Measurements from ENCODE around the gene TEKT1. TPM values are rescaled to one million over a fixed set of nuclear protein-coding genes. Genes with fewer than 3 reads are reported as not detected.
"Not testable (repeated sequence)": the region's sequence is repeated elsewhere in the genome, so short reads cannot be mapped to it uniquely, and the experiment has no call there.

TEKT1 gene
- total RNA-seq, 2 experiments from 2014 or later: not detected

DNA sequence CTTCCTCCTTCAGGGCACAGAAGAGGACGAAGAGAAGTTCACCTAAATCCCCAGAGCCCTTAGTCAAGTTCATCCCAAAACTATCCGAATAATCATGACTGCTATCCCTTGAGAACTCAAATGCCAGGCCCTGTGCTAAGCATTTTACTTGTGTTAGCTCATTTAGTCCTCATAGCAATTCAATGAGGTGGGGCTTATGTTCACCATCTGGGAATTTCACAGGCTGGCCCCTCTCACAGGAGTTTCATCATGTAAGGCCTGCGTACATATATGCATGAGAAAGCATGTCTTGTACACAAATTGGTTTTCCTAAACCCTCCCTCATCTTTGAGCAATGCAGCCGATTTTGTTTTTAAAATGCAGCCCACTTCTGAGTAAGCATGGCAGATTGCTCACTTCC lies 12.9 kb upstream of the TEKT1 start:
- peaks cover 41% of the 10 kb centered on the region for H3K27me3 Mint-ChIP-seq

DNA sequence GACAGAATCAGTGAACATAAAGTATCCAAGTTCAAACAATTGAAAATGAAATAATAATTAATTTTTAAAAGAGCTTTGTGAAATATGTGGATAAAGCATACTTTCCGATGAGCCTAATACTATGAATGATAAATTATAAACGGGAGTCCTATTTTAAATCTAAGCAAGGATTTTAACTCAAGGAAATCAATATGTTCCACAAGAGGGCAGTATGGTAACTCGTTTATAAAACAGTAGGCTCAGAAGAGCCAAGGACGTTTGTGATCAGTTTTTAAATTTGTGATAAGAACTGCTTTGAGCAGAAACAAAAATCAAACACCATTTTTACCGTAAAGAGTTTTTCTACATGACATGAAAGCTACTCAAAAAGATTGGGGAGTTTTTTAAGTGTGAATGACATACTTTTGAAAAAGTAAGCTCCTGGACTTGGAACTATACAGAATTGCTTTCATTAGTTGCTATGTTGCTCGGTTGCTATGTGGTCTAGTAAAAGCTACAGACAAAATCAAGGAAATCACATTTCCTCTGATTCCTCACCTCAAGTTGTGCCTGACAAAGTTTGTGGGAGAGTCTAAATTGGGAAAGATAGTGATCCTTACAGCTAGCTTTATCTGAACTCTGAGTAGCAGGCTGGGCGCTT lies 11.8 kb upstream of the TEKT1 start:
- no peaks in the 10 kb centered on the region for H3K36me3 Mint-ChIP-seq
- no peak overlapping the region for H3K4me3 Mint-ChIP-seq
- H3K4me1 Mint-ChIP-seq: peaks cover 5% of the 10 kb centered on the region
- no peak for DNase-seq
- no peaks in the 10 kb centered on the region for H3K9me3 Mint-ChIP-seq
- peaks cover 48% of the 10 kb centered on the region for H3K27me3 Mint-ChIP-seq
- H3K27ac Mint-ChIP-seq: no peak overlapping the region

More for the DNA sequence above, 12.9 kb upstream of the TEKT1 start:
- H3K36me3 Mint-ChIP-seq, DNase-seq, H3K27ac Mint-ChIP-seq, H3K9me3 Mint-ChIP-seq, H3K4me1 Mint-ChIP-seq, H3K4me3 Mint-ChIP-seq: not testable (repeated sequence)

DNA sequence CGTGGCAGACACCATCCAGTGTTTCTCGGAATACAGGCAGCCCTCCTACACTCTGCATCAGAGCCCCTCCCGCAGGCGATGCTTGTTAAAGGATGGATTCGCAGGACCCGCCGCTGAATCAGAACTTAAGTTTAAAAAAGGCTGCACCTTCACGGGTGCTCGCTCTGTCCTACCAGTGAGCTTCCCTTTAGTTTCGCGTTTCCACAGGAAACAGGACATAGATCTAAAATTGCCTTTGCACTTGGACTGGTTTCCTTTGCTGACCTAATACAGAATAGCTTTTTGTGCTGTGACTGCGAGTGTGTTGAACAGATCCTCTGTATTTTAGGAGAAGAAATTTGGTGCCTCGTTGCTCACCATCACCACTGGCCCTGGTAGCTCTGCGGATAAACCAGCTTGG lies 10.2 kb upstream of the TEKT1 start:
- not testable (repeated sequence) for H3K4me3 Mint-ChIP-seq, DNase-seq, H3K9me3 Mint-ChIP-seq, H3K27ac Mint-ChIP-seq, H3K4me1 Mint-ChIP-seq, H3K36me3 Mint-ChIP-seq
- H3K27me3 Mint-ChIP-seq: peaks cover 53% of the 10 kb centered on the region

DNA sequence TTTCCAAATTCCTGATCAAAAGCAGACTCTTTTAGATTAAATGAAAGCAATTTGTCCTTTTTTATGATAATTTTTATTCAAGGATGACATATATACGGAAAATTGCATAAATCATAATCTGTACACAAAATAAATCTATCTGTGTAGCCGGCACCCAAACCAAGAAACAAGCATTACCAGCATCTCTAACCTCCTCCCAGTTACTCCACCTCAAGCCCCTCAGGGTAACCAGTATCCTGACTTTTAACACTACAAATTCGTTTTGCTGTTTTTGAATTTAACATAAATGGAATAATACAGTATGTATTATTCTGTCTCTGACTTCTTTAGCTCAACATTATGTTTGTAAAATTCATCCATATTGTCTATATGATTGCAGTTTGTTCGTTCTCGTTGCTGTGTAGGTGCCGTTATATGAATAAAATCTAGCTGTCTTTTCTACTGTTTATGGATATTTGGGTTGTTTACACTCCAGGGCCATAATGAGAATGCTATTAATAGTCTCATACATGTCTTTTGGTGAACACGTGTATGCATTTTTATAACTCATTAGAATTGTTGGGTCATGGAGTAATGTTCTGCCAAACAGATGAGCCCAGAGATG lies 1.0 kb downstream of the TEKT1 start:
- Mint-ChIP-seq H3K36me3 (no peaks in the 10 kb centered on the region), H3K9me3 (no peaks in the 10 kb centered on the region), H3K27me3 (peaks cover 52% of the 10 kb centered on the region), H3K4me1 (peaks cover 14% of the 10 kb centered on the region), H3K27ac (no peak overlapping the region), H3K4me3 (no peak overlapping the region)
- DNase-seq: no peak

DNA sequence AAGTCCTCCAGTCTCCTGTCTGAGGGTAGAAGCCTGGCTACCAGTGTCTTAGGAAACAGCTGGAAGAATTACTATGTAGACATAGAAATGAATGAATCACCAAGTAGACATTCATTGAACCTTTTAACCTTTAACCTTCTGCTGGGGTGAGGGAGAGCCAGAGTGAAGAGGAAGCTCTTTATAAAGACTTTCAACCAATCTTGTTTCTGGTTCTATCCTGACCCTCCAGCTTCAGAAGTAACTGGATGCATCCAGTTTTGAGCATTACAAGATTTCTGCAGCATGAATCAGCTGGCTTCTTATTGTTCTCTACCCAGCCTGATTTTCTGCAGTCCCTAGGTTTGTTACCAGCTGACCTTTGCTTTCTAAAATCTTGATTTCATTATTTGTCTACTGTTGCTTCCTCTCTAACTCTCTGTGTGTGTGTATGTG lies 8.5 kb downstream of the TEKT1 start:
- no peak overlapping the region for H3K27ac Mint-ChIP-seq
- H3K9me3 Mint-ChIP-seq: no peaks in the 10 kb centered on the region
- no peak overlapping the region for H3K4me3 Mint-ChIP-seq
- peaks cover 16% of the 10 kb centered on the region for H3K27me3 Mint-ChIP-seq
- H3K4me1 Mint-ChIP-seq: no peaks in the 10 kb centered on the region
- no peak for DNase-seq
- H3K36me3 Mint-ChIP-seq: no peaks in the 10 kb centered on the region

DNA sequence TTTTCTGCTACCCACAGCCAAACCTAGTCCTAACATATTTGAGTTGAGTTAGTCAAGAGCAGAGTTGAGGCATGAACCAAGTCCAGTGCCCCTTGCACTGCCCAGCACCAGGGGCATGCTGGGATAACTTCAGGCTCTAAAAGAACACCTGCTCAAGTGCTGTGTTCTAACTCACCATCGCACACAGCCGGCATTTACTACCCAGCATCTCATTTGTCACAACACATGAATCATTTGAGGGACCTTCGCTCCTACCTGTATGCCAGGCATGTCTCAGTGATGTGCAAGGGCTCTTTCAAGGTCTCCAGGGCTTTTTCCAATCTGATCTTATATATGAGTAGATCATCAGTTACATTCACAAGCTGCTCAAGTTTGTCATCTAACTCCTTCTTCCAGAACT lies 12.6 kb downstream of the TEKT1 start:
- Mint-ChIP-seq H3K27me3 (peaks cover 27% of the 10 kb centered on the region), H3K4me1 (no peaks in the 10 kb centered on the region), H3K27ac (no peak overlapping the region), H3K9me3 (no peaks in the 10 kb centered on the region), H3K4me3 (no peak overlapping the region), H3K36me3 (no peaks in the 10 kb centered on the region)
- DNase-seq: no peak

DNA sequence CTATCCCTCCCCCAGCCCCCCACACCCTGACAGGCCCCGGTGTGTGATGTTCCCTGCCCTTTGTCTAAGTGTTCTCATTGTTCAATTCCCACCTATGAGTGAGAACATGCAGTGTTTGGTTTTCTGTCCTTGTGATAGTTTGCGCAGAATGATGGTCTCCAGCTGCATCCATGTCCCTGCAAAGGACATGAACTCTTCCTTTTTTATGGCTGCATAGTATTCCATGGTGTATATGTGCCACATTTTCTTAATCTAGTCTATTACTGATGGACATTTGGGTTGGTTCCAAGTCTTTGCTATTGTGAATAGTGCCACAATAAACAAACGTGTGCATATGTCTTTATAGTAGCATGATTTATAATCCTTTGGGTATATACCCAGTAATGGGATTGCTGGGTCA lies 15.2 kb downstream of the TEKT1 start:
- DNase-seq, H3K36me3 Mint-ChIP-seq, H3K27ac Mint-ChIP-seq, H3K9me3 Mint-ChIP-seq, H3K4me3 Mint-ChIP-seq, H3K4me1 Mint-ChIP-seq: not testable (repeated sequence)
- peaks cover 26% of the 10 kb centered on the region for H3K27me3 Mint-ChIP-seq

DNA sequence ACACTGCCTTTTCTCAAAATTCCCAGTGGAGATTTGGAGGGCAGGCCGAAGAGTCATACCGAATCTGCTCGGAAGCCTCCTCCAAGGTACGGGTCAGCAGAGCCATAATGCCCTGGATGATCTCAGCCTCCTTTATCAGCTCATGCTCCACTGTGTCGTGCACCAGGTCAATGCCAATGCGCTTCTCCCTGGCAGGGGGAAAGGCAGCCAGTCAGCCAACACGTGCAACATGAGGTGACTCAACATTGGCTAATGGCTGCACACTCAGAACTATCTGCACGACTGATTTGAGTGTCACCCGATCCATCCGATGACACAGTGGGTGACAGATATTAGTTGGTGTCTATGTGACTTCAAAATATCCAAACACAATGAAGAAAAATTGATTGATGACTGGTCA lies 15.8 kb downstream of the TEKT1 start:
- Mint-ChIP-seq H3K27ac (no peak overlapping the region), H3K27me3 (peaks cover 22% of the 10 kb centered on the region), H3K4me3 (no peak overlapping the region), H3K36me3 (no peaks in the 10 kb centered on the region), H3K9me3 (no peaks in the 10 kb centered on the region), H3K4me1 (no peaks in the 10 kb centered on the region)
- DNase-seq: no peak

DNA sequence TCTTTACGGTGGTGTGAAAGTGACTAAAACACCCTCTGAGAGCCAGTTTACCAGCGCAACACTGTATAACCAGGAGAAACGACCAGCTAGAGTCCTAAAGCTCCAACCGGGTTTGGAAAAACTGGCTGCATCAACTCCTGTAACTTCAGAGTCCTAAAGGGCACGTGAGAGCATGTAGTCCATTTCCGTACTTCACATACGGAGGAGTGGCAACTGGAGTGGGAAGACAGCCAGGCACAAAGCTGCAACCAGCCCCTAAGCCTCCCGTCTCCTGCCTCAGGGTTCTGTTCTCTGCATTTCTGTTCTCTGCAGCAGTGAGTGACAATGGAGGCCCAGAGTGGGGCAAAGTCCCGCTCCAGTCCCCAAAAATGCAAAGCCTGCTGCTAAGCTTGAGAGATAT lies 19.2 kb downstream of the TEKT1 start:
- Mint-ChIP-seq H3K4me1 (no peaks in the 10 kb centered on the region), H3K36me3 (no peaks in the 10 kb centered on the region), H3K9me3 (no peaks in the 10 kb centered on the region), H3K4me3 (no peak overlapping the region), H3K27ac (no peak overlapping the region), H3K27me3 (peaks cover 26% of the 10 kb centered on the region)
- DNase-seq: no peak

DNA sequence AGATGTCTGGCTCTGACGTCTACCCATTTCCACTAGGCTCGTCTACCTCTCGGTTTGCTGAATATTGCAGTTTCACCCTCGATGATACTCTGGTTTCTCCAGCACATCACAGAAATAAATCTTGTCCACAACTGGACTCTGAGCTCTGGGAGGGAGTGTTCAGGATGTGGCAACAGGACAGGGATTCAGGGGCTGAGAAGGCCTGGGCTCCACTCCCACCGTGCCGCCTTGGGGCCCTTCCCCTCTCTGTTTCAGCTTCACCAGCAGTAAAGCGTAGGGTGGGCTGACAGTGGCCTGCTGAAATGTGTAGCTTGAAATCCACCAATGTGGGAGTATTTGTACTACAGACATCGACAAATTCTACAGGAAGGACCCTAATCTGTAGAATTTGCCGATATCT lies 20.0 kb downstream of the TEKT1 start:
- no peak overlapping the region for H3K4me3 Mint-ChIP-seq
- DNase-seq: no peak
- no peaks in the 10 kb centered on the region for H3K4me1 Mint-ChIP-seq
- no peaks in the 10 kb centered on the region for H3K36me3 Mint-ChIP-seq
- peaks cover 27% of the 10 kb centered on the region for H3K27me3 Mint-ChIP-seq
- H3K9me3 Mint-ChIP-seq: no peaks in the 10 kb centered on the region
- no peak overlapping the region for H3K27ac Mint-ChIP-seq

DNA sequence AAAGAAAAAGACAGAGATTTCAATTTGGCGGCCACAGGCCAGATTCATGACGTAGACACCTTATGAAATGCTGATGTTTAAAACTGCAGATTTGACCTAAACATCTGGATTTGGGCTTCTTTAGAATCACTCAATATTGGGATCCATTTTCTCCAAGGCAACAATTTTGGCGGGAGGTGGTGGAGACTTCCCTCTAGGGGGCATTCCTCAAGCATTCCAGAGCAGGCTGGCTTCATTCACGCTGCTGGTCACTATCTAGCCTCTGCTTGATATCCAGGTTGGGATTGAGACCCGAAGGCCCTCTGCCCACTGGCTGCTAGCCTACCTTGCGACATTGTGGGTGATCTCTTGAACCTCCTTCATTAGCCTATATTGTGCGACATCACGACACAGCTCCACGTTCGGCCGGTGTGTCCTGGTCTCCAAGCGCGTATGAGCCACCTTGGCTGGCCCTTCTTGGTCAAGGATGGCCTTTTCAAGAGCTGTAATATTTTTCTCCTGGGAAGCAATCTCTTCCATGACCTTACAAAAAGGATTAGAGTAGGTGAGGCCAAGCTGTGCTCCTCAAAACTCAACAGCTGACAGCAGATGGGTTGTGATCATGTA lies 31.0 kb downstream of the TEKT1 start:
- Mint-ChIP-seq H3K4me3 (no peak overlapping the region), H3K9me3 (no peaks in the 10 kb centered on the region), H3K27me3 (peaks cover 5% of the 10 kb centered on the region), H3K4me1 (no peaks in the 10 kb centered on the region), H3K27ac (no peak overlapping the region), H3K36me3 (no peaks in the 10 kb centered on the region)
- DNase-seq: no peak

DNA sequence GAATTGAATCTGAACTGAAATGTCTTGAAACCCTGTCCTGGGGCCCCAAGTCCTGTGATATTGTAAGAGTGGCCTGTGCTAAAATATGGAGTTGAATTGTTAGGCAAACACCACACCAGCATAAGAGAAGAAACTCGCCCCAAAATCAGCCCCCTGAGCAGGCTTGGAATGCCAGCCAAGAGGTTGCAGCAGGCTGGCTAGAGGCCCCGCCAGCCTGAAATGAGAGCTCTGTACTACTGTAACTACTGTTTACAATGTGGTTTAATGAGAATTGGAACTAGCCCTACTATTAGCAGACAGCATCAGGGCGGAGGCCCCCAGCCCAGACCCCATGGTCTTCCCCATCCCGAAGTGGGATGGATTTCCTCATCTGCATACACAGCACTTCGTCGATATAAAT lies 31.8 kb downstream of the TEKT1 start:
- Mint-ChIP-seq H3K27me3 (no peaks in the 10 kb centered on the region), H3K27ac (no peak overlapping the region), H3K4me3 (no peak overlapping the region), H3K36me3 (no peaks in the 10 kb centered on the region), H3K4me1 (no peaks in the 10 kb centered on the region), H3K9me3 (no peaks in the 10 kb centered on the region)
- no peak for DNase-seq

DNA sequence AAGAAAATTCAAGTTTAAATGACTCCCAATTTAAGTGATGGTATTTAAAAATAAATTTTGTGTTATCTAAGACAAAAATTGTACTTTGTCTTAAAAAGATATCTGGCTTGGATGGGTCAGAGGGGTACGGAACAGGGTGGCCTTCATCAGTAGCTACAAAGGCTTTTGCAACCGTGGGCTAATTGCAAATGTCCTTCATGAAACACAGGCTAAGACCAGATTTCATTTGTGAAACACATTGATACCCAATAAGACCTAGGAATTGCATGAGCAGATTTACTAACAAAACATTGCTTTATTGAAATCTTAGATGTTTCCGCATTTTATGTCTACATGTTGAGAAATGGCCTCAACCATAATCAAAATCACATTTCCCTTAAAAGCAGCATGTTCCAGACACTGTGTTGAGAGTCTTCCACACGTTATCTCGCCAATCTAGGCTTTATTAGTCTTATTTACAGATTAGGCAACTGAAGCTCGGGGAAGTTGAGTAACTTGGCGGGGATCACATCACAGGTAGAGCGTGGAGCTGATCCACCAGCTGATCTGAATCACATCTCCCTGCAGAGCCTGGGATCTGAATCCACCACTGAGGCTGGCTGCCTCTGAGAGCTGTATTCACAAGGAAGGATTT lies 33.7 kb downstream of the TEKT1 start:
- H3K36me3 Mint-ChIP-seq: no peaks in the 10 kb centered on the region
- no peak overlapping the region for H3K27ac Mint-ChIP-seq
- peaks cover 5% of the 10 kb centered on the region for H3K4me1 Mint-ChIP-seq
- H3K27me3 Mint-ChIP-seq: peaks cover 8% of the 10 kb centered on the region
- no peaks in the 10 kb centered on the region for H3K9me3 Mint-ChIP-seq
- no peak for DNase-seq
- H3K4me3 Mint-ChIP-seq: no peak overlapping the region

DNA sequence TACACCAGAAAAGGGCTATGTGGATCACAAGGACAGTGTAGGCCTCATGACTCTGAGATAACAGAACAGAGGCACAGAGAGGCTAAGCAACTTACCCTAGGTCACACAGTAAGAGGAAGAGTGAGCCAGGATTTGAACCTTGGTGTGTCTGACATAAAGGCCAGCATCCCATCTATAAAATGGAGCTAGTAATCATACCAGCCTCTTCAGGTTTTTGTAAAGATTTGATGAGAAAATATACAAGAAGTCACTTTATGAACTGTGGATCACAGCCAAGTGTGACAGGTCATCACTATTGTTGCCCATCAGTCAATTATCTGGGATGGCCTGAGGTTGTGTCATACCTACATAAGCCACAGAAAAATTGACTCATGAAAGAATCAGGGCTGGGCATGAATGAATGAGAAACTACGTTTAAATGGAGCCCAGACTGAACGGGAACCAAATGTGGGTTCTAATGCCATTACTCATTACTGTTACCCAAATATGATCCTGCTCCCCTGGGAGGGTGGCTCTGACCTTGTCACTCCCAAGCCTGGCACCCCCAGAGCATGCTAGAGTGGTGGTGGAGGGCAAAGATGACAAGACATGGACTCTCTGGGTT lies 34.5 kb downstream of the TEKT1 start:
- peaks cover 17% of the 10 kb centered on the region for H3K27me3 Mint-ChIP-seq
- H3K4me3 Mint-ChIP-seq: no peak overlapping the region
- no peaks in the 10 kb centered on the region for H3K36me3 Mint-ChIP-seq
- no peak for DNase-seq
- H3K9me3 Mint-ChIP-seq: no peaks in the 10 kb centered on the region
- H3K27ac Mint-ChIP-seq: no peak overlapping the region
- peaks cover 5% of the 10 kb centered on the region for H3K4me1 Mint-ChIP-seq
